ENCODE results near the gene BBS12.
"Not testable (repeated sequence)": the region's sequence is repeated elsewhere in the genome, so short reads cannot be mapped to it uniquely, and the experiment has no call there.

The BBS12 gene

DNA sequence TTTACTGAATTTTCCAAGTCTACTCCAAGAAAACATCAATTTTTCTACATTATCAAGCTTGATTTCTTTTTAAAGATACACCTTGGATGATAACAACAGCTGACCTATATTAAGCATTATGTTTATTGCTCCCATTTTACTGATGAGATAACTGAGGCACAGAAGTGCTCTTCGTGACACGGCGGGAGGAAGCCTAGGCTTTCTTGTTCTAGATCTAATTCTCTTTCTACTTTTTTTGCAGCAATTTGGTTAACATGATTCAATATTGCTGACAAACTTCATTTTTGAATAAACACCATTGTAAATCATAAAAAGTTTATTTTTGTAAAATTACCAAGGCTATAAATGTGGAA lies 33.8 kb downstream of the BBS12 start:
- DNase-seq = no peak

DNA sequence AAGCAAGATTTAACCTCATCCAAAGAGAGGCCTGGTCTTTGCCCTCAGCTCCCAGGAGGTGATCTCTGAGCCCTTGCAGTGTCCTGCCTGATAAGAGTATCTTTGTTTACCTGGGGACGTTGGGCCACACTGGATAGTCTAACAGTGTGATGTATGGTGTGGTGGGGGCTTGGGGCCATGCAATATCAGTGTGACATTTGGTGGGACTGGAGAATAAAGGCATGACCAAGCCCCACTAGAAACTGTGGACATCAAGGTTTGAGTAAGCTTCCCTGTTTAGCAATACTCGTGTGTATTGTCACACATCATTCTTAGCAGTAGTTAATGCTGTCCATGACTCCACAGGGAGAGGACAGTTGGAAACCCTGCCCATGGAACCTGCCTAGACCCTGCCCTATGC lies 34.4 kb downstream of the BBS12 start:
- no peak for DNase-seq

DNA sequence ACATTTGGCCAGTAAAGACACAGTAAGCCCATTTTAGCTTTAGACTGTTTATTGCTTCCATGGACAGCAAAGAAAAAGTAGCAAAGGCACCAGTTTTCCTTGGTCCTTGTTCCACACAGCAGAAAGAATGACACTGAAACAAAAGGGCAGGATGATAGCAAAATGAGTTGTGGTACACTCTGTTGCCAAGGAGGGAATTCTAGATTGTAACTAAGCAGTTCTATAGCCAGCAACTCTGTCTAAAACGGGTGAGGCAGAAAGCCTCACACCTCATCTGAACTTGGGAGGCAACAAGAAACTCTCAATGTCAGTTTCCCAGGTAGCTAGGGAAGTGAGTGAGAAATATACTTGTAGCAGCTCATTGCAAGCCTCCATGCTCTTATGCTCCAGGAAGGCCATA lies 39.2 kb downstream of the BBS12 start:
- no peak for DNase-seq

DNA sequence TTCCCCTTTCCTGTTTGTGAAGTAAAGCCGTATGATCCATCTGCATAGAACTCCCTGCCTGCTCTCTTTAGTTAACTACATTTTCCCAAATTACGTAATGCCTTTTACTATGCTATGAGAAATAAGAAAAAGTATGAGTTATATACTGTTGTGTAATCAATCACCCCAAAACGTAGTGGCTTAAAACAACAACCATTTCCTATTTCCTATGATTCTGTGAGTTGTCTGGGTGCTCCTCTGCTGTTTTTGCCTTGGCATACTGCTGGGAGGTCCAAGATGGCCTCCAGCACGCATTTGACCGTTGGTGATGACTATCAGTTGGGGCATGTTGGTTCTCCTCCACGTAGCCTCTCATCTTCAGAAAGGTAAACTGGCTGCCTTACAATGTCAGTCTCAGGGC lies 39.8 kb downstream of the BBS12 start:
- DNase-seq = no peak

DNA sequence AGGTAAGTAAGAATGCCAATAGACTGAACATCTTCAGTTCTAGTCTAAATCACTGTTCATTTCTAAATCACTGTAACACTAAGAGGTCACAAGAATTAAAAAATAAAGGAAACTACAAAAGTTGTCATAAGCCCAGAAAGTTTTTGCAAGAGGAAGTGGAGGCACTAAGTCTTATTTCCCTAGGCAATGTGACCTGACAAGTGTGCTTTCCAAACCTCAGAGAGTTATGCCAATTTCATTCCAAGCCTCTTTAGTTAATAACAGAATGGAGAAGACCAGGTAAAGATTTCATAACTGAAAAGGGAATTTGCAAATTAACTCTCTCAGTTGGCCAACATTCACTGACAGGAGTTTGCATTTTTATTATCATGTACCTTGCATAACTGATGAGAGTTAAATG lies 40.5 kb downstream of the BBS12 start:
- DNase-seq = peak; percentile 25 to 33

DNA sequence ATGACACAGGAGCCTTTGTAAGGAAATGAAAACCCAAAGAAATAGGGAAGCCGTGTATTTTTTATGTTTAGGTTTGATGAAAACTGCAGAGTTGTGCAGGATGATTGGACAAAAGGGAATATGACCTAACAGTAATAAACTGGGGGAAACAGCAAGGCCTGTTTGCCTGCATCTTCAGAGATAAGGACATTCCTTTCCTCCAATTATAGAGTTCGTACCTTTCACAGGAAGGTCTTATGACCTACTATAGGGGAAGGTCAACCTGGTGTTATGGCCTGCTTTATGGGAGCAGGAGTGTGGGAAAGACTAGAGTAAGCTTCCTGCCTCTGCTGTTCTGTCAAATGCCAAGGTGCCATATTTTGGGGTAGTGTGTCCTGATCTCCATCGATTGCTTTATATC lies 42.5 kb downstream of the BBS12 start:
- DNase-seq = no peak

DNA sequence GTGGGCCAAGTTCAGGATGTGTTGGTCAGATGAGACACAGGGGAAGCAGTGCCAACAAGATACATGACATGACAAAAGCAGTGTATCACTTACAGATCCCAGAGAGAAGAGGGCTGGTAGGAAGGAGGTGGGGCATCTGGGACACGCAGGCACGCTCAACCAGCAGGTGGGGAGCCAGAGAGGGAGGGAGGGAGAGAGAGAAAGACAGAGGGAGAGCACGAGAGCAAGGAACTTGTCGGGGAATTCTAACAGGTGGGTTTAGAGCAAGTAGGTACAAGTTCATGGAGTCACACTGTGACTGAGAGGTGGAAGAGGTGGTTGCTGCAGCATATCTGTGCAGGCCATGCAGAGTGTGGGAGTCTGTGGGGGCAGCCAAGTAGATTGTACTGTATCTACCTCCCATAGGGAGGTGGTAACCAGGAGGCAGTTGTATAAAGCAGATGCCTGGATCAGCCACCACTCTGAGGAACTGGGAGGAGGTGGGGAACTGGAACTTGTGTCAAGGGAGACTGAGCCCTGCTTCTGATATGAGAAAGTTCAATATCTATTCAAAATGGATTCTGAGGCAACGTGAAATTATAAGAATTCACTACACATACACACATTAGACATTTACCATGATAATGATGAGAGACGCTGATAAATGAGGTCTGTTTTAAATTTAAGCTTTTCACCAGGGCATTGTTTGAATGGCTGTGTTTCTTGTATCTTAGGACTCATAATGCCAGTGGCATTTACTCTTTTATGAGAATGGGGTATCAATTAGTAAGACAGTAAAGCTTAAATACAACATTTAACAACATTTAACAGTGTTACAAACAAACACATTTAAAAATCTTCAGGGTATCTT lies 43.7 kb downstream of the BBS12 start:
- DNase-seq = no peak

DNA sequence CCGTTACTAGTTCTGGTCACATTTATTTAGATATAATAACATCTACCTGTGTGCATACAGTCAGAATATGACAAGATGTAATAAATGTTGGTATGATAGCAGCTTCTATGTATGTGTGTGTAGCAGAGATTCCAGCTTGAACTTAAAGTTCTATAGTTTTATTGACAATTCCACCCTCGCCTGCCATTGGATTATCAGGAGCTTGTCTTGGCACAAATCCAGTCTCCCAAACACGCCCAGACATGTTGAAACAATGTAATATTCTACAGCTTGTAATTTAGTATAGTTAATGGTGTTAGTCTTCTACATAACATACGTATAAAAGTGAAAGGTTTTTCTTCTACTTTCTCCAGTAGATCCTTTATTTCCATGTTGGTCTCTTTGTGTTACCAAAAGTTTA lies 44.4 kb downstream of the BBS12 start:
- DNase-seq = no peak

DNA sequence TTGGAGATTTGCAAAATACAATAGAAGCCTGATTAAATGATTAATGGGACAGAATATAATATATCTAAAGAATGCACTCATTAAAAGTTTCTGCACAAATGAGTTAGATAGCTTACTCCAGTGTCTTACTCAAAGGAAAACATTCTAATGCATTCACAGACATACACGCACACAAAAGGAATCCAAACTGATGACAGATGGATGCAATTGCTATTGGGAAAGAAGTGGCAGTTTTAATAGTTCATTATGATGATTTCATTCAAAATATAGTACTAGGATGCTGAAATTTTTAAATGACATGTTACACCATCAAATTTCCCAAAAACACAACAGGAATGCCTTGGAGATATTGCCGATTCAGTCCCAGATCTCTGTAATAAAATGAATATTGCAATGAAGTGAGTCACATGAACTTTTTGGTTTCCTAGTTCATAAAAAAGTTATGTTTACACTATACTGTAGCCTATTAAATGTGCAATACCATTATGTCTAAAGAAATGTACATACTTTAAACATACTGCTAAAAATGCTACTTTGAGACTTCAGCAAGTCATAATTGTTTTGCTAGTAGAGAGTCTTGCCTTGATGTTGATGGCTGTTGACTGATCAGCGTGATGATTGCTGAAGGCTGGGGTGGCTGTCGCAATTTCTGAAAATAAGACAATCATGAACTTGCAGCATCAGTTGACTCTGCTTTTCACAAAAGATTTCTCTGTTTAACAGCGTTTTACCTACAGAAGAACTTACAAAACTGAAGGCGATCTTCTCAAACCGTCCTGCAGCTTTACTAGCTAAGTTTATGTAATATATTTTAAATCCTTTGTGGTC lies 45.6 kb downstream of the BBS12 start:
- no peak for DNase-seq

DNA sequence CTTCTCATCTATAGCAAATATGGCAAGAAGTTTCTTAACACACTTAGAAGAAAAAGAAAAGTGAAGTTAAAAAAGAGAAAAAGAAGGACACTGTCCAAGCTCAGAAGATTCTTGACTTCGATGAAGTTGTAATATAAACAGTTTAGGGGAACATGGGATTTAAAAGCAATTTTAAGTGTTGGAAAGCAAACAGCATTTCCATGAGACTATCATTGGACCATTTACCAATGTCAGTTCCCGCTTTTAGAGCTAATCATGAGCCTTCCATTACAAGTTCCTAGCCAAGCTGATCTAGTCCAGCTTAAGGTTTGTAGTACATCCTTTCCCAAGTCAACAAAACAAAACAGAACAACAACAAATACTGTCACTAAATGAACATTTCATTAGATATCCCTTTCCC lies 49.0 kb downstream of the BBS12 start:
- no peak for DNase-seq

DNA sequence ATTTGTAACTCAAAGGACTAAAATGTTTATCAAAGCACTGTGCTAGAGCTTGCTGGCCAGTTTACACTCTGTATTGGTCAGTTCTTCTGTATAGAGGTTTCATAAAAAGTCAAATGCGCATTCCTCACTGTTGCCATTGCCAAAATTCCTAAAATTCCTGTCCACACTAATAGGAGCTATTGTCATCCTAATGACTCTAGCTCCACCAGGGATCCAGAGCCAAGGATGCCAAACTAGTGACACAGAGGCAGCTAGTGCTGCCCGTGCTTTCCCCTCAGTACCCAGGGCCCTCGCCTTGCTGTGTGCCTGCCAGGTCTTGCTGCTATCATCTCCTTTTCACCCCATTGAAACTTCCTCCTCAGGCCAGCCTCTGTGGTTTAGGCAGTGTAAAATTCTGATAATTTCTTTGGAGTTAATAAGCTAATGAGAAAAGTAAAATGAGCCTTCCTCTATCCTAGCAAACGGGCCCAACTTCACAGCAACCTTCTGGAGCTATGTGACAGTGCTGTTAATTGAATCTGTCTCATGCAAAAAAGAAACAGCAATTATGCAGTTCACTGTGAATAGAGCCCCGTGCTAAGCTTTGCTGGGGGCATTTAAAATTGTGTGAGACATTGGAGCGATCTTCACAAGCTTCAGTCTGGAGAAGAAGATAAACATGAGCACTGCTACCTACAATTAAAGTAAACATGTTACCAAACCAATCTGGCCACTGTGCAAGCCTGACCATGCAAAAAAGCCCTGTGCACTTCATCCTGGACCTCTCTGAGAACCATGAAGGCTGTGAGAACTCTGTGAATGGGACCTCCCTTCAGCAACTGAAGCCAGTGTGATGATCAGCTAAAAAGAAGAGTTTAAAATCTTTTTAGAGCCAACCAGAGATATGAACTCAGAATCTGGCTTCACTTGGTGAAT lies 51.1 kb downstream of the BBS12 start:
- DNase-seq = no peak

DNA sequence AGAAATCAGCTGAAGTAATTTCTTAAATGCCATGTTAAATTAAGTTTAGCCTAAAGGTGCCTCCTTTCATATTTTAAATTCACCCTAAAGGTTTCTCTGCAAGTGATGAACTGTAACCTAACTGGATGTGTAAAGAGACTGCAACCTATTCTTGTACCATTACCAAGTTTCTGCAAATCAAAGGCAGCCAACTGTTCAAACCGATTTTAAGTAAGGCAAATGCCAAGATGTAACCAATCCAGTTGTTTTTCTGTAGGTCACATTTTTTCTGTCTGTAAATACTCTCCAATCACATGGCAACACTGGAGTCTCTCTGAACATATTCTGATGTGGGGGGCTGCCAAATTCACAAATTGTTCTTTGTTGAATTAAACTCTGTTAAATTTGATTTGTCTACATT lies 51.8 kb downstream of the BBS12 start:
- no peak for DNase-seq

DNA sequence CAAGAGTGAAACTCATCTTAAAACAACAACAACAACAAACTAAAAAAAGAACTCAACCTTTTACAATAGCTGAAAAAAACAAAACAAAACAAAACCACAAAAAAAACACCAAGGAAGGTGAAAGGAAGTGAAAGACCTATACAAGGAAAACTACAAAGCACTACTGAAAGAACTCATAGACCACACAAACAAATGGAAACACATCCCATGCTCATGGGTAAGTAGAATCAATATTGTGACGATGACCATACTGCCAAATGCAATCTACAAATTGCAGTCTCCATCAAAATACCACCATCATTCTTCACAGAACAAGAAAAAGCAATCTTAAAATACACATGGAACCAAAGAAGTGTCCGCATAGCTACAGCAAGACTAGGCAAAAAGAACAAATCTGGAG lies 52.6 kb downstream of the BBS12 start:
- DNase-seq = no peak

DNA sequence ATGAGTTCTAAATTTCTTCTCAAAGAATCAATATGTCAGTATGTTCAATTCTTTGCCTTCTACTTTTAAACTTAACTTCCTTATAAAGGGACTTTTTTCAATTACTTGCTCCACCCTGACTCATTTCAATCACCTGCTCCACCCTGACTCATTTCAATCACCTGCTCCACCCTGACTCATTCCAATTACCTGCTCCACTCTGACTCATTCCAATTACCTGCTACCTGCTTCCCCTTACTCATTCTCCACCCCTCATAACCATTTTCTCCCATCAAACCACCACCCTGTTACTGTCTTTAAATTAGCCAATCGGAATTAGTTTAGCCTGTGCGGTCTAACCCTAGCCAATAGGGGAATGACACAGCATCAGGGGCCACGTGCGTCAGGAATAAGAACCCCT lies 53.8 kb downstream of the BBS12 start:
- not testable (repeated sequence) for DNase-seq

DNA sequence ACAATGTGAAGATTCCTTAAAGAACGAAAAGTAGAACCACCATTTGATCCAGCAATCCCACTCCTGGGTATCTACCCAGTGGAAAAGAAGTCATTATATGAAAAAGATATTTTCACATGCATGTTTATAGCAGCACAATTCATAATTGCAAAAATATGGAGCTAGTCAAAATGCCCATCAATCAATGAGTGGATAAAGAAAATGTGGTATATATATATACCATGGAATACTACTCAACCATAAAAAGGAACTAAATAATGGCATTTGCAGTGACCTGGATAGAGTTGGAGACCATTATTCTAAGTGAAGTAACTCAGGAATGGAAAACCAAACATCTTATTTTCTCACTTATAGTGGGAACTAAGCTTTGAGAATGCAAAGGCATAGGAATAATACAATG lies 54.4 kb downstream of the BBS12 start:
- DNase-seq = not testable (repeated sequence)

DNA sequence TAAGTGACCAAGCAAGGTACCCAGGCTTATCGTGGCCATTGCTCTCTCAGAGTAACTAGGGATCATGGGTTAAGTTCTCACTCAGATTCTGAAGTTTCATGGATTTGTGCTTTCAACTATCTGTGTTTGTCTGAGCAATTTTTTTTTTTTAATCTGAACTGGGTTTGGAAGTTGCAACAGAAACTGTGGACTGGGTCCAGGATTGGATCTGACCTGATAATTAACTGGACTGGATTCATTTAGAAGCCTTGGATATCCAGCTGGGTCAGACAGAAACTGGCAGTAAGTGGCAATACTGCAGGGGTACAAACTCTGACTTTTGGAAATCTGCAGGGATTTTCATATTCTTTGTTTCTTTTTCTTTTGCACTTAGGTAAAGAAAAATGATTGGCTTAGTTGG lies 55.4 kb downstream of the BBS12 start:
- no peak for DNase-seq

DNA sequence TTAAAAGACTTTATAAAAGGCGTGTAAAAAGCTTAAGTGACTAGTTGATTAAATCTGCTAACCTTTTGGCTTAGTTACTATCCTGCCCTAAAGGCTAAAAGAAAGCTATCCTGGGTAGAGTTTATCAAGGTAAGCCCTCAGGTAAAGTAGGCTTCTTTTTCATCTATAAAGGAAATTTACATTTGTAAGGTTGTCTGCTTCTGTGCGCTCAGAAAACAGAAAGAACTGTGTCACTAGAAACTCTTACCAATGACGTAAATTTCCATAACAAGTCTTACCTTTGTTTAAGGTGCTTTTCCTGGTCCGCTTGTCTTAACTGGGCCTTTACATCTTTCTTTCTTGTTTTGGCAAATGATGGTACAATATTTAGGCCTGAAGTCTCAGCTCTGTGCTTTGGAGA lies 56.4 kb downstream of the BBS12 start:
- DNase-seq = no peak

DNA sequence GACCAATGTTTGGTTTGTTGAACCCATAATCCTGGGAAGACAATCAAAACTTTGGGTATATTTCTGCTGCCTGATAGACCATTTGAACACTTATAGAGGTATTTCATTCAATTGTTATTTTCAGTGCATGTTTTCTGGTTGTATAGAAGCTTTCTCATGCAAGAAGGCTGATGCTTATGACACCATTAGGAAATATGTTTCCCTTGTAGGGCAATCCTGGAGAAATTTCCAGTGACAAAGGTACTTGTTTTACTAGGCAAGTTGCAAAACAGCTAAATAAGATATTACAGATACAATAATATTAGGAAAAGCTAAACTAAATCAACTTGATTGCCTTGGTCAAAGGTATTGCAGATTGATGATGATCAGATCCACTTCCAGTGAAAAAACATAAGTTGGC lies 61.3 kb downstream of the BBS12 start:
- no peak for DNase-seq

Measured in inflammatory macrophage (primary cell).